ENCODE measurements around the gene STING1.

DNA sequence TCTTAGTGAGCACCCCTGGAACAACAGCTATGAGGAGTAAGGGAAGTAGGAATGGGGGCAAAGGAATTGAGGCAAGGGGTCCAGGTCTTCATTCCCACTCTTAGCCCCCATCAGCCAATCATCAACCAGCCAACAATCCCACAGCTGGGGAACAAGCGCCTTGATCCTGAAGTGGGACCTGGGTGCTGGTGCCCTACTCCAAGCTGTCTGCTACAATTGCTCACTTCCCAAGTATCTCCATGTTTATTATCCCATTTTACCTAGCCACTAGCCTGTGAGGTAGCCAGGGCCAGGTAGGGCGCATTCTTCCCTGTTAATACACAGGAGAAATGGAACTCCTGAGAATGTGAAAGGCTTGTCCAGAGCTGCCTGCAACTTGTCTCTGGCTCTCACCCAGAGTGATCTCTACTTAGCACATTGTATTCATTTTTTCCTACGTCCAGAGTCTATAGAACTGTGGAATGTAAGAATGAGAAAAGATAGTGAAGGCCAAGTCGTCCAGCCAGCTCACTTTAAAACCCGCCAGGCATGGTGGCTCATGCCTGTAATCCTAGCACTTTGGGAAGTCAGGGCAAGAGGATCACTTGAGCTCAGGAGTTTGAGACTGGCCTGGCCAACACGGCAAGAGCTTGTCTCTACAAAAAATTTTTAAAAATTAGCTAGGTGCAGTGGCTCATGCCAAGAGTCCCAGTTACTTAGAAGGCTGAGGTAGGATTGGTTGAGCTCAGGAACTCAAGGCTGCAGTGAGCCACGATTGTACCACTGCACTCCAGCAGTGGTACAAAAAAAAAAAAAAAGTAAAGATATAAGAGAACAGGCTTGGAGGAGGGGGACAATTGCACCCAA, 37.0 kb downstream of the STING1 start:
- TF ChIP-seq KDM5B (CRISPR knock-in tag; IDR thresholded peaks at IDR 0.05; ENCODE audit: borderline replicate concordance) (no peak), POLR2A (IDR thresholded peaks at IDR 0.05; ENCODE audit: insufficient read depth in 1 of 2, low read depth in 2 of 2, low read length in 2 of 2) (no peak), SMAD3 (CRISPR knock-in tag; IDR thresholded peaks at IDR 0.05) (no peak), ADNP (CRISPR knock-in tag; IDR thresholded peaks at IDR 0.05) (no peak), SP2 (CRISPR knock-in tag; IDR thresholded peaks at IDR 0.05) (no peak), ATF7 (IDR thresholded peaks at IDR 0.05) (no peak), ATF7 (CRISPR knock-in tag; IDR thresholded peaks at IDR 0.05) (no peak), KDM5A (IDR thresholded peaks at IDR 0.05; ENCODE audit: borderline replicate concordance, low read length) (no peak), KLF15 (CRISPR knock-in tag; IDR thresholded peaks at IDR 0.05; ENCODE audit: borderline replicate concordance) (no peak)
- TF ChIP-seq, protein P1, sequence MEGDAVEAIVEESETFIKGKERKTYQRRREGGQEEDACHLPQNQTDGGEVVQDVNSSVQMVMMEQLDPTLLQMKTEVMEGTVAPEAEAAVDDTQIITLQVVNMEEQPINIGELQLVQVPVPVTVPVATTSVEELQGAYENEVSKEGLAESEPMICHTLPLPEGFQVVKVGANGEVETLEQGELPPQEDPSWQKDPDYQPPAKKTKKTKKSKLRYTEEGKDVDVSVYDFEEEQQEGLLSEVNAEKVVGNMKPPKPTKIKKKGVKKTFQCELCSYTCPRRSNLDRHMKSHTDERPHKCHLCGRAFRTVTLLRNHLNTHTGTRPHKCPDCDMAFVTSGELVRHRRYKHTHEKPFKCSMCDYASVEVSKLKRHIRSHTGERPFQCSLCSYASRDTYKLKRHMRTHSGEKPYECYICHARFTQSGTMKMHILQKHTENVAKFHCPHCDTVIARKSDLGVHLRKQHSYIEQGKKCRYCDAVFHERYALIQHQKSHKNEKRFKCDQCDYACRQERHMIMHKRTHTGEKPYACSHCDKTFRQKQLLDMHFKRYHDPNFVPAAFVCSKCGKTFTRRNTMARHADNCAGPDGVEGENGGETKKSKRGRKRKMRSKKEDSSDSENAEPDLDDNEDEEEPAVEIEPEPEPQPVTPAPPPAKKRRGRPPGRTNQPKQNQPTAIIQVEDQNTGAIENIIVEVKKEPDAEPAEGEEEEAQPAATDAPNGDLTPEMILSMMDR (CRISPR knock-in tag; IDR thresholded peaks at IDR 0.05), result no peak
- TF ChIP-seq, protein P2, sequence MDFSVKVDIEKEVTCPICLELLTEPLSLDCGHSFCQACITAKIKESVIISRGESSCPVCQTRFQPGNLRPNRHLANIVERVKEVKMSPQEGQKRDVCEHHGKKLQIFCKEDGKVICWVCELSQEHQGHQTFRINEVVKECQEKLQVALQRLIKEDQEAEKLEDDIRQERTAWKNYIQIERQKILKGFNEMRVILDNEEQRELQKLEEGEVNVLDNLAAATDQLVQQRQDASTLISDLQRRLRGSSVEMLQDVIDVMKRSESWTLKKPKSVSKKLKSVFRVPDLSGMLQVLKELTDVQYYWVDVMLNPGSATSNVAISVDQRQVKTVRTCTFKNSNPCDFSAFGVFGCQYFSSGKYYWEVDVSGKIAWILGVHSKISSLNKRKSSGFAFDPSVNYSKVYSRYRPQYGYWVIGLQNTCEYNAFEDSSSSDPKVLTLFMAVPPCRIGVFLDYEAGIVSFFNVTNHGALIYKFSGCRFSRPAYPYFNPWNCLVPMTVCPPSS (IDR thresholded peaks at IDR 0.05), result no peak
- TF ChIP-seq, protein P3, sequence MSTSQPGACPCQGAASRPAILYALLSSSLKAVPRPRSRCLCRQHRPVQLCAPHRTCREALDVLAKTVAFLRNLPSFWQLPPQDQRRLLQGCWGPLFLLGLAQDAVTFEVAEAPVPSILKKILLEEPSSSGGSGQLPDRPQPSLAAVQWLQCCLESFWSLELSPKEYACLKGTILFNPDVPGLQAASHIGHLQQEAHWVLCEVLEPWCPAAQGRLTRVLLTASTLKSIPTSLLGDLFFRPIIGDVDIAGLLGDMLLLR (CRISPR knock-in tag; IDR thresholded peaks at IDR 0.05), result no peak

Measured in HepG2 (cell line).